ENCODE measurements around the gene KHDC4. TPM values are rescaled to one million over a fixed set of nuclear protein-coding genes. Genes with fewer than 3 reads are reported as not detected.

Gene KHDC4
- total and polyA plus RNA-seq, 9 of the 15 experiments (the other 6 are each of a cell fraction or from before 2014, with no cell fraction given) = 12.1 to 185 (median 65.6) TPM

GRCh38 chr1:155911156-155912055, 22.8 kb downstream of the KHDC4 start, which contains the start of gene RIT1 (continued):
- TF ChIP-seq MYNN (IDR thresholded peaks at IDR 0.05) = peak; percentile 60
- no peak for TF ChIP-seq MYNN (CRISPR knock-in tag; IDR thresholded peaks at IDR 0.05)
- no peak for TF ChIP-seq SIN3B (IDR thresholded peaks at IDR 0.05; ENCODE audit: low read depth)
- peak; percentile 48; the same call in 1 of the 2 replicates for TF ChIP-seq GABPB1 (CRISPR knock-in tag; IDR thresholded peaks at IDR 0.05)
- no peak for TF ChIP-seq STAT5B (CRISPR knock-in tag; IDR thresholded peaks at IDR 0.05)
- no peak for TF ChIP-seq NUFIP1 (IDR thresholded peaks at IDR 0.05; ENCODE audit: partially characterized antibody)
- peak; percentile 25; the same call in 1 of the 2 replicates for TF ChIP-seq KLF6 (CRISPR knock-in tag; IDR thresholded peaks at IDR 0.05; ENCODE audit: borderline replicate concordance)
- TF ChIP-seq EP400 (IDR thresholded peaks at IDR 0.05) = peak; percentile 44
- no peak; a peak in 1 of 4 replicates for TF ChIP-seq FOXA3 (CRISPR knock-in tag; conservative IDR thresholded peaks at IDR 0.05 in 1 of 2, IDR thresholded peaks at IDR 0.05 in 1 of 2)

- Histone ChIP-seq H3K79me2 (ENCODE audit: control insufficient read depth, insufficient read depth, low read length) (peaks cover 22% of the 10 kb centered on the region), H3K4me3 (peak overlapping the region; percentile 48), H4K20me1 (replicated peaks; ENCODE audit: control insufficient read depth, insufficient read depth, low read length) (no peaks in the 10 kb centered on the region), H3K9ac (ENCODE audit: insufficient read depth in 1 of 2, low read depth in 2 of 2, low read length in 2 of 2) (peak overlapping the region; percentile 75 to 85), H3K27ac (ENCODE audit: extremely low read depth, low read depth, low read length) (peak overlapping the region; percentile 73), H3K27me3 (ENCODE audit: control insufficient read depth in 2 of 2, insufficient read depth in 2 of 2, low read length in 2 of 2) (no peaks in the 10 kb centered on the region), H3K9me1 (ENCODE audit: control insufficient read depth, insufficient read depth, low read length) (no peaks in the 10 kb centered on the region), H2AFZ (ENCODE audit: low read depth, low read length) (peak overlapping the region; percentile 73), H3K36me3 (ENCODE audit: control insufficient read depth, insufficient read depth, low read length) (peaks cover 72% of the 10 kb centered on the region), H3K4me2 (ENCODE audit: insufficient read depth, low read length) (peak overlapping the region; percentile 85), H3K4me1 (replicated peaks in 1 of 2; ENCODE audit: control insufficient read depth in 2 of 2, insufficient read depth in 2 of 2, low read length in 2 of 2) (peaks cover 3 to 7% of the 10 kb centered on the region in 2 experiments; a peak in 2 of 5 replicates), H3K9me3 (replicated peaks; ENCODE audit: control insufficient read depth, insufficient read depth, low read depth, low read length) (no peaks in the 10 kb centered on the region)
- intact Hi-C loops (cut with micrococcal nuclease) = loop anchor here (2.0 to 5.0 kb wide), 2 partner anchors 54 to 78 kb away; partner anchors contain the start of gene GON4L
- FAIRE-seq = peak; percentile 74
- BruUV-seq (replicated peaks) = TSS peak; percentile 42
- POLR2A ChIA-PET = interaction anchor here (0.7 to 5.7 kb wide), 6 partner anchors 8 to 197 kb away, joined by 3 to 36 read pairs (median 4); no protein-coding TSS in a partner anchor
- 1% methylated on average over 11 of the region's 11 CpGs for WGBS (ENCODE audit: insufficient coverage, low coverage, missing lambda C conversion rate)
- peak; percentile 83 for ATAC-seq
- peak; percentile 45 to 76 (median 54) for DNase-seq (ENCODE audit: extremely low read depth in 1 of 4, low spot score in 3 of 4)
- CTCF ChIA-PET (ENCODE audit: low intra/inter-chr PET ratio) = no interaction called here
- in situ Hi-C loops (cut with MboI) = no loop called here
- TF ChIP-seq ZNF740 (CRISPR knock-in tag; IDR thresholded peaks at IDR 0.05) (peak; percentile 73), ZNF740 (tag; IDR thresholded peaks at IDR 0.05) (peak in 1 of 2 experiments; percentile 70; a peak in 2 of 4 replicates), MBD1 (CRISPR knock-in tag; IDR thresholded peaks at IDR 0.05) (no peak), RBM39 (optimal IDR thresholded peaks at IDR 0.05; ENCODE audit: low read depth, low read length) (no peak), HINFP (tag; conservative IDR thresholded peaks at IDR 0.05; ENCODE audit: low read depth) (no peak), ZC3H11A (IDR thresholded peaks at IDR 0.05; ENCODE audit: low read depth, low read length) (no peak), MYNN (IDR thresholded peaks at IDR 0.05) (no peak), MYNN (CRISPR knock-in tag; IDR thresholded peaks at IDR 0.05) (no peak)
These were observed 23.5 kb downstream of the KHDC4 start for GRCh38 chr1:155910621-155911121.

Measured in K562 (cell line).